Vagina (tissue), 2 donors: ENCODE measurements around the gene USH2A.

Source experiments
- POLR2A ChIP-seq, 2 donors: fragments of 450-650 bp; IDR thresholded peaks; one replicate each; pipeline ENCODE4 v1.6.1; 2017; ENCODE audit warnings: antibody characterized with exemption in 2 of 2, mild to moderate bottlenecking in 2 of 2, moderate library complexity in 2 of 2
- TF ChIP-seq, protein P1 (sequence below), 3 experiments: fragments of 450-650 bp in 2 of 3; fragments of 200-600 bp in 1 of 3; sonication (generic) in 1 of 3; IDR thresholded peaks; one replicate each; pipeline ENCODE4 v1.5.1; 2017 to 2019; ENCODE audit warnings: antibody characterized with exemption in 3 of 3, mild to moderate bottlenecking in 2 of 3, moderate library complexity in 2 of 3

GRCh38 chr1:215761446-215761845, 661.8 kb downstream of the USH2A start:
- no peak for TF ChIP-seq POLR2A (IDR thresholded peaks at IDR 0.05)
- TF ChIP-seq, protein P1, sequence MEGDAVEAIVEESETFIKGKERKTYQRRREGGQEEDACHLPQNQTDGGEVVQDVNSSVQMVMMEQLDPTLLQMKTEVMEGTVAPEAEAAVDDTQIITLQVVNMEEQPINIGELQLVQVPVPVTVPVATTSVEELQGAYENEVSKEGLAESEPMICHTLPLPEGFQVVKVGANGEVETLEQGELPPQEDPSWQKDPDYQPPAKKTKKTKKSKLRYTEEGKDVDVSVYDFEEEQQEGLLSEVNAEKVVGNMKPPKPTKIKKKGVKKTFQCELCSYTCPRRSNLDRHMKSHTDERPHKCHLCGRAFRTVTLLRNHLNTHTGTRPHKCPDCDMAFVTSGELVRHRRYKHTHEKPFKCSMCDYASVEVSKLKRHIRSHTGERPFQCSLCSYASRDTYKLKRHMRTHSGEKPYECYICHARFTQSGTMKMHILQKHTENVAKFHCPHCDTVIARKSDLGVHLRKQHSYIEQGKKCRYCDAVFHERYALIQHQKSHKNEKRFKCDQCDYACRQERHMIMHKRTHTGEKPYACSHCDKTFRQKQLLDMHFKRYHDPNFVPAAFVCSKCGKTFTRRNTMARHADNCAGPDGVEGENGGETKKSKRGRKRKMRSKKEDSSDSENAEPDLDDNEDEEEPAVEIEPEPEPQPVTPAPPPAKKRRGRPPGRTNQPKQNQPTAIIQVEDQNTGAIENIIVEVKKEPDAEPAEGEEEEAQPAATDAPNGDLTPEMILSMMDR (IDR thresholded peaks at IDR 0.05): no peak
